NCI-H2171 treated with DMSO at 0.1 percent for 48 hours (cell line): ENCODE data around the gene APOC4.
"Not testable (repeated sequence)": the region's sequence is repeated elsewhere in the genome, so short reads cannot be mapped to it uniquely, and the experiment has no call there.

Source experiments
- DNase-seq: peaks from one replicate; lab custom pipeline; 2025; lab: John Stamatoyannopoulos, UW

Gene APOC4

GRCh38 chr19:44958090-44958489 is 16.1 kb downstream of the APOC4 start:
- no peak for DNase-seq

- no peak for DNase-seq
Observed at GRCh38 chr19:44959691-44960090, 17.7 kb downstream of the APOC4 start.

- DNase-seq = no peak
Observed at GRCh38 chr19:44960906-44961728, 19.1 kb downstream of the APOC4 start.

- DNase-seq = no peak
Observed at GRCh38 chr19:44961821-44962220, 19.8 kb downstream of the APOC4 start.

GRCh38 chr19:44968118-44968517 is 26.1 kb downstream of the APOC4 start:
- no peak for DNase-seq

GRCh38 chr19:44968670-44969069 is 26.6 kb downstream of the APOC4 start:
- no peak for DNase-seq

- no peak for DNase-seq
Observed at GRCh38 chr19:44969437-44969836, 27.4 kb downstream of the APOC4 start.

GRCh38 chr19:44971451-44971850 is 29.4 kb downstream of the APOC4 start:
- not testable (repeated sequence) for DNase-seq

GRCh38 chr19:44972802-44973201 is 30.8 kb downstream of the APOC4 start:
- no peak for DNase-seq

GRCh38 chr19:44973982-44974735 is 32.1 kb downstream of the APOC4 start:
- DNase-seq = no peak

GRCh38 chr19:44974857-44975256 is 32.8 kb downstream of the APOC4 start:
- no peak for DNase-seq

GRCh38 chr19:44975444-44975843 is 33.4 kb downstream of the APOC4 start:
- DNase-seq = no peak

GRCh38 chr19:44984005-44984404 is 42.0 kb downstream of the APOC4 start:
- no peak for DNase-seq

GRCh38 chr19:44985445-44985844 is 43.4 kb downstream of the APOC4 start:
- DNase-seq = no peak

GRCh38 chr19:44986389-44986788 is 44.4 kb downstream of the APOC4 start:
- no peak for DNase-seq

- no peak for DNase-seq
Observed at GRCh38 chr19:44987148-44987675, 45.2 kb downstream of the APOC4 start.

- no peak for DNase-seq
Observed at GRCh38 chr19:44988273-44988672, 46.2 kb downstream of the APOC4 start.

GRCh38 chr19:44988896-44989556 is 47.0 kb downstream of the APOC4 start:
- peak; percentile 81 for DNase-seq

- no peak for DNase-seq
Observed at GRCh38 chr19:44990459-44990858, 48.4 kb downstream of the APOC4 start.

- DNase-seq = no peak
Observed at GRCh38 chr19:44990966-44991365, 48.9 kb downstream of the APOC4 start.

GRCh38 chr19:44992336-44993163 is 50.5 kb downstream of the APOC4 start:
- DNase-seq = no peak

- no peak for DNase-seq
Observed at GRCh38 chr19:44993526-44993925, 51.5 kb downstream of the APOC4 start.
